Measurements from ENCODE around the gene RNF187. TPM values are rescaled to one million over a fixed set of nuclear protein-coding genes. Genes with fewer than 3 reads are reported as not detected.

The RNF187 gene
- total and polyA plus RNA-seq, 2 of the 4 experiments (the other 2 are of a cell fraction) = 14.0 to 55.4 TPM

GRCh38 chr1:228508840-228509415 is 21.7 kb downstream of the RNF187 start:
- H4K20me1 ChIP-seq (ENCODE audit: insufficient read depth, low read length) = no peaks in the 10 kb centered on the region
- H3K14ac ChIP-seq (replicated peaks; ENCODE audit: low read depth, low read length) = no peak overlapping the region
- no TSS peak for BruUV-seq (replicated peaks)
- H2AK5ac ChIP-seq (ENCODE audit: low read depth, low read length) = no peak overlapping the region
- H3K79me1 ChIP-seq (ENCODE audit: low read depth in 1 of 2, low read length in 2 of 2) = no peaks in the 10 kb centered on the region
- H3K18ac ChIP-seq (ENCODE audit: low read depth, low read length) = no peak overlapping the region
- POLR2A ChIA-PET (ENCODE audit: unreplicated experiment) = interaction anchor here (0.5 kb wide), 1 partner anchor 690 kb away, joined by 3 read pairs; no protein-coding TSS in a partner anchor
- H3K56ac ChIP-seq (ENCODE audit: extremely low read depth, insufficient read depth, low read length) = no peak overlapping the region
- intact Hi-C loops (cut with micrococcal nuclease) = no loop called here
- H3K36me3 ChIP-seq (ENCODE audit: control insufficient read depth, insufficient read depth, low read length) = no peaks in the 10 kb centered on the region
- H2AK9ac ChIP-seq (replicated peaks; ENCODE audit: low read depth, low read length, poor library complexity) = no peak overlapping the region
- H2BK20ac ChIP-seq (ENCODE audit: low read depth, low read length) = no peak overlapping the region
- H3K27me3 ChIP-seq (ENCODE audit: control insufficient read depth, insufficient read depth, low read length) = peaks cover 43% of the 10 kb centered on the region
- H4K91ac ChIP-seq (ENCODE audit: insufficient read depth, low read depth, low read length) = no peak overlapping the region
- DNase-seq = no peak
- H3K23ac ChIP-seq (ENCODE audit: low read depth, low read length) = no peak overlapping the region
- no peak overlapping the region for H2BK120ac ChIP-seq (ENCODE audit: low read depth, low read length)
- H3K9ac ChIP-seq (ENCODE audit: low read depth, low read length) = no peak overlapping the region
- H4K5ac ChIP-seq (ENCODE audit: low read depth, low read length) = no peak overlapping the region
- H2BK5ac ChIP-seq (ENCODE audit: low read depth, low read length, poor library complexity, severe bottlenecking) = no peak overlapping the region
- no peak for TF ChIP-seq FOS (IDR thresholded peaks at IDR 0.05; ENCODE audit: low read depth, low read length)
- no peak for TF ChIP-seq POLR2A (IDR thresholded peaks at IDR 0.05; ENCODE audit: low read depth, low read length)
- TF ChIP-seq CHD1 (IDR thresholded peaks at IDR 0.05; ENCODE audit: low read depth, low read length) = no peak
- no peak for TF ChIP-seq RAD21 (IDR thresholded peaks at IDR 0.05; ENCODE audit: low read length)
- TF ChIP-seq RCOR1 (IDR thresholded peaks at IDR 0.05; ENCODE audit: insufficient replicate concordance, low read length) = no peak
- no peak for TF ChIP-seq MXI1 (IDR thresholded peaks at IDR 0.05; ENCODE audit: borderline replicate concordance, low read depth, low read length)
- TF ChIP-seq MAFK (IDR thresholded peaks at IDR 0.05; ENCODE audit: low read depth, low read length) = no peak
- TF ChIP-seq MAZ (IDR thresholded peaks at IDR 0.05; ENCODE audit: borderline replicate concordance, low read depth, low read length) = no peak
- TF ChIP-seq NFE2L2 (IDR thresholded peaks at IDR 0.05; ENCODE audit: low read depth, low read length) = no peak
- no peak for TF ChIP-seq BHLHE40 (IDR thresholded peaks at IDR 0.05; ENCODE audit: low read depth, low read length)
- TF ChIP-seq SMC3 (IDR thresholded peaks at IDR 0.05; ENCODE audit: low read depth, low read length) = no peak
- TF ChIP-seq, protein P1, sequence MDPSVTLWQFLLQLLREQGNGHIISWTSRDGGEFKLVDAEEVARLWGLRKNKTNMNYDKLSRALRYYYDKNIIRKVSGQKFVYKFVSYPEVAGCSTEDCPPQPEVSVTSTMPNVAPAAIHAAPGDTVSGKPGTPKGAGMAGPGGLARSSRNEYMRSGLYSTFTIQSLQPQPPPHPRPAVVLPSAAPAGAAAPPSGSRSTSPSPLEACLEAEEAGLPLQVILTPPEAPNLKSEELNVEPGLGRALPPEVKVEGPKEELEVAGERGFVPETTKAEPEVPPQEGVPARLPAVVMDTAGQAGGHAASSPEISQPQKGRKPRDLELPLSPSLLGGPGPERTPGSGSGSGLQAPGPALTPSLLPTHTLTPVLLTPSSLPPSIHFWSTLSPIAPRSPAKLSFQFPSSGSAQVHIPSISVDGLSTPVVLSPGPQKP (IDR thresholded peaks at IDR 0.05; ENCODE audit: borderline replicate concordance, low read depth, low read length) = no peak
- no peak for TF ChIP-seq CEBPB (IDR thresholded peaks at IDR 0.05; ENCODE audit: low read depth, low read length)
- no peak for TF ChIP-seq RFX5 (IDR thresholded peaks at IDR 0.05; ENCODE audit: low read depth, low read length)
- no peak for TF ChIP-seq CTCF (conservative IDR thresholded peaks at IDR 0.05; ENCODE audit: low read depth, low read length)
- H3K4me1 ChIP-seq (ENCODE audit: control insufficient read depth, insufficient read depth, low read length) = no peaks in the 10 kb centered on the region
- H3K9me1 ChIP-seq (ENCODE audit: insufficient read depth, low read length) = no peaks in the 10 kb centered on the region
- no peak overlapping the region for H3K27ac ChIP-seq (ENCODE audit: insufficient read depth, low read length)
- no peak overlapping the region for H2BK15ac ChIP-seq (ENCODE audit: low read depth, low read length)
- no peak overlapping the region for H4K8ac ChIP-seq (ENCODE audit: low read depth in 2 of 2, low read length in 2 of 2)
- ATAC-seq (ENCODE audit: low read depth) = no peak
- H2AFZ ChIP-seq (replicated peaks; ENCODE audit: low read length, poor library complexity) = no peak overlapping the region
- in situ Hi-C loops (cut with MboI; ENCODE audit: low sequenced_read_pairs) = loop anchor here (10.0 kb wide), 1 partner anchor 374 kb away; no protein-coding TSS in a partner anchor
- CTCF ChIA-PET = no interaction called here
- no CpG with 5 or more reads among the region's 6 CpGs for WGBS, 2 experiments (ENCODE audit: extremely low coverage in 2 of 2, insufficient read length in 1 of 2)
- no peak overlapping the region for H3K4me3 ChIP-seq (ENCODE audit: insufficient read depth, low read depth, low read length)
- H3K9me3 ChIP-seq (ENCODE audit: control insufficient read depth, insufficient read depth, low read length) = peaks cover 5% of the 10 kb centered on the region
- dilution Hi-C loops (cut with HindIII; ENCODE audit: low sequenced_read_pairs, unreplicated experiment) = no loop called here
- no peak overlapping the region for H3K4me2 ChIP-seq (ENCODE audit: low read depth, low read length)
- no peak overlapping the region for H3K4ac ChIP-seq (ENCODE audit: low read depth, low read length)
